Melanocyte of skin (primary cell): Measurements from ENCODE around the gene SLC35C1. TPM values are rescaled to one million over a fixed set of nuclear protein-coding genes. Genes with fewer than 3 reads are reported as not detected.

Experiments used
- total RNA-seq, 2 donors: library from RNA; depleted of rRNA; stranded (reverse); fragments of >200 nt; gene quantifications; 2 replicates each; pipeline ENCODE4 v1.2.3, GENCODE V29; 2012

The SLC35C1 gene
- total RNA-seq: 1 to 10 TPM; 6.2 to 9.7 TPM

GRCh38 chr11:45804761-45805304, at the start of gene SLC35C1:
SLC35C1 (plus strand) TSS chr11:45805149; CDS start chr11:45805802, 653 bp downstream.

GRCh38 chr11:45846974-45847910, 42.3 kb downstream of the SLC35C1 start, which contains the start of gene CRY2:
CRY2 (plus strand) TSS chr11:45847475; CDS start chr11:45847491, 16 bp downstream.

Other genes starting within 250 kb of the SLC35C1 start
- gene CHST1, start 139.5 kb upstream of the SLC35C1 start, total RNA-seq: not detected
- gene CRY2, start 42.3 kb downstream of the SLC35C1 start, total RNA-seq: 1 to 10 TPM; 8.3 to 10.0 TPM
- gene MAPK8IP1, start 80.5 kb downstream of the SLC35C1 start, total RNA-seq: 1 to 10 TPM; 1.7 to 5.9 TPM
- gene FREY1, start 102.1 kb downstream of the SLC35C1 start, total RNA-seq: under 1 TPM; 0.33 to 0.34 TPM
- gene PEX16, start 112.7 kb downstream of the SLC35C1 start, total RNA-seq: 10 to 100 TPM; 26.5 to 34.0 TPM
- not detected for gene LARGE2, start 117.5 kb downstream of the SLC35C1 start, total RNA-seq